Measurements from ENCODE around the gene MRPL36.

The MRPL36 gene

GRCh38 chr5:1831257-1831656 lies 31.6 kb upstream of the MRPL36 start:
- no peak for DNase-seq (ENCODE audit: low read depth)
- H3K4me3 ChIP-seq (ENCODE audit: low read depth, low read length) = no peak overlapping the region
- TF ChIP-seq, protein P1, sequence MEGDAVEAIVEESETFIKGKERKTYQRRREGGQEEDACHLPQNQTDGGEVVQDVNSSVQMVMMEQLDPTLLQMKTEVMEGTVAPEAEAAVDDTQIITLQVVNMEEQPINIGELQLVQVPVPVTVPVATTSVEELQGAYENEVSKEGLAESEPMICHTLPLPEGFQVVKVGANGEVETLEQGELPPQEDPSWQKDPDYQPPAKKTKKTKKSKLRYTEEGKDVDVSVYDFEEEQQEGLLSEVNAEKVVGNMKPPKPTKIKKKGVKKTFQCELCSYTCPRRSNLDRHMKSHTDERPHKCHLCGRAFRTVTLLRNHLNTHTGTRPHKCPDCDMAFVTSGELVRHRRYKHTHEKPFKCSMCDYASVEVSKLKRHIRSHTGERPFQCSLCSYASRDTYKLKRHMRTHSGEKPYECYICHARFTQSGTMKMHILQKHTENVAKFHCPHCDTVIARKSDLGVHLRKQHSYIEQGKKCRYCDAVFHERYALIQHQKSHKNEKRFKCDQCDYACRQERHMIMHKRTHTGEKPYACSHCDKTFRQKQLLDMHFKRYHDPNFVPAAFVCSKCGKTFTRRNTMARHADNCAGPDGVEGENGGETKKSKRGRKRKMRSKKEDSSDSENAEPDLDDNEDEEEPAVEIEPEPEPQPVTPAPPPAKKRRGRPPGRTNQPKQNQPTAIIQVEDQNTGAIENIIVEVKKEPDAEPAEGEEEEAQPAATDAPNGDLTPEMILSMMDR (conservative IDR thresholded peaks at IDR 0.05; ENCODE audit: low read depth, low read length) = no peak

GRCh38 chr5:1830571-1831228 lies 31.1 kb upstream of the MRPL36 start:
- no peak for DNase-seq (ENCODE audit: low read depth)
- TF ChIP-seq, protein P1 (conservative IDR thresholded peaks at IDR 0.05; ENCODE audit: low read depth, low read length) = no peak
- H3K4me3 ChIP-seq (ENCODE audit: low read depth, low read length) = no peak overlapping the region

DNA sequence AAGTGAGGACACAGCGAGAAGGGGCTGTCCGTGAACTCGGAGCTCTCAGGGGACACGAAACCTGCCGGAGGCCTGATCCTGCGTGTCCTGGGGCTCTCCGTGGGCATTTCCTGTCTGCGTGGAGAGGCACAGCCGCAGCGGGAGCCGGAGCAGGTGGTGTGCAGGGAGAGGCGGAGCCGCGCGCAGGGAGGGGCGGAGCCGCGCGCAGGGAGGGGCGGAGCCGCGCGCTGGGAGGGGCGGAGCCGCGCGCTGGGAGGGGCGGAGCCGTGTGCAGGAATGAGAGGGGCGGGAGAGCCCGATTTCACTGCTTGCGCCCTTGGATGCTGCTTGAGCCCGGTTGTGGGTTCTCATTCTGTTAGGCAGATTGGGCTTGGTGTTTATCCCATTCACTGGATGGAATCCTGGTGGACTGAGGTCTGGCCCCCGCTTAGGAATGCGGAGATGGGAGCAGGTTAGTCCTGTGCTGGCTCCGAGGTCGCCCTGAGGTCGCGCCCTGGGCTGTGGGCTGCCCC lies 28.3 kb upstream of the MRPL36 start:
- TF ChIP-seq, protein P1 (conservative IDR thresholded peaks at IDR 0.05; ENCODE audit: low read depth, low read length) = no peak
- DNase-seq (ENCODE audit: low read depth) = no peak
- no peak overlapping the region for H3K4me3 ChIP-seq (ENCODE audit: low read depth, low read length)

- DNase-seq (ENCODE audit: low read depth) = no peak
- no peak overlapping the region for H3K4me3 ChIP-seq (ENCODE audit: low read depth, low read length)
- TF ChIP-seq, protein P1 (conservative IDR thresholded peaks at IDR 0.05; ENCODE audit: low read depth, low read length) = no peak
These were observed 27.6 kb upstream of the MRPL36 start for GRCh38 chr5:1827025-1827885.

GRCh38 chr5:1826235-1826980 lies 26.8 kb upstream of the MRPL36 start:
- no peak for DNase-seq (ENCODE audit: low read depth)
- TF ChIP-seq, protein P1 (conservative IDR thresholded peaks at IDR 0.05; ENCODE audit: low read depth, low read length) = no peak
- no peak overlapping the region for H3K4me3 ChIP-seq (ENCODE audit: low read depth, low read length)

DNA sequence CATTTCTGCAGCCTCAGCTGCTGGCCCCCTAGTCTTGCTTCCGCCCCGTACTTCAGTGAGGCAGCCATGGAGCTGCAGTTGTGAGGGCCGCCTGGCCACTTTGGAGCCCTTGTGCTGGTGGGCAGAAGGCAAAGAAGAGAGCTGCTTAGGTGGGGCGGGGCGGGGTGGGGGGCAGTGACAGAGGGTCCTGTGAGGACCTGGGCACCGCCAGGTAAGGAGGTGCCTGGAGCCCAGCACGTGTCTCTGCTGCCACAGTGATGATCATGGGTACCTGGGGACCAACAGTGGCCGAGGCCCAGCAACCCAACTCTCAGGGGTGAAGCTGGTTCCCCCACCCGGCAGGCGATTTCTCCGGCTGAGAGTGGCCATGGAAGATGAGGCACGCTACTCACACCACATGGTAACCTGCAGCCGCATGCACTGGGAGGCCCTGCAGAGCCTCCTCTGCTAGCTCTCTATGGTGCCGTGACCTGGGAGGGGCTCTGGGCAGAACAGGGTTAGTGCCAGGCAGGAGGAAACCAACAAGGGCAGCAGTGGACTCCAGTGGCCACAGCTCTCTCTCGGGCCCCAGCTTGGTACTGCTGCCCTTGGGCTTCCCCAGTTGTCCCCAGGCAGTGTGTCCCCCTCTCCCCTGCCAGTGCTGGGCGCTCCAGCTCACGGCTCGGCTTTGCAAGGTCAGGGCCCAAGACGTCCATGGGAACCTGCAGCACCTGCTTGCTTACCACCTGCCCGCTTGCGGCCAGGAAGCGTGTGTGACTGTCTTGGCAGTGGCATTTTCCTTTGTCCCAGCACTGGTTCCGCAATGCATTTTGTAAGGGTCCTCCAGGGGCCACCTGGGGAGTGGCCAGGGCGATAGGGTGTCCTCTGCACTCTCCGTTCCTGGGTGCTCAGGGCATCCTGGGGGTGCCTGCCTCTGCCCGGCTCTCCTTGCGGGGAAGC lies 25.5 kb upstream of the MRPL36 start:
- TF ChIP-seq, protein P1 (conservative IDR thresholded peaks at IDR 0.05; ENCODE audit: low read depth, low read length) = no peak
- DNase-seq (ENCODE audit: low read depth) = no peak
- H3K4me3 ChIP-seq (ENCODE audit: low read depth, low read length) = no peak overlapping the region
